GM12878 (cell line): ENCODE data around the gene ANO8. TPM values are rescaled to one million over a fixed set of nuclear protein-coding genes. Genes with fewer than 3 reads are reported as not detected.

Source experiments
- BCL3 ChIP-seq: IDR thresholded peaks from 2 replicates; pipeline ENCODE4 v1.6.1; 2011; ENCODE audit warnings: borderline replicate concordance, low read depth, mild to moderate bottlenecking, moderate library complexity, low read length; ENCODE audit not compliant: insufficient read depth, poor library complexity, severe bottlenecking
- BHLHE40 ChIP-seq, 2 experiments: fragments of 450-650 bp in 1 of 2; IDR thresholded peaks; 2 replicates each; pipeline ENCODE4 v1.6.1; 2011 to 2017; ENCODE audit warnings: low read depth in 2 of 2, borderline replicate concordance in 1 of 2, improper control_type of control experiment in 1 of 2, low read length in 1 of 2, mild to moderate bottlenecking in 1 of 2
- CBFB ChIP-seq: IDR thresholded peaks from 2 replicates; pipeline ENCODE4 v1.6.1; 2016; ENCODE audit warnings: antibody characterized with exemption, low read depth
- CBX5 ChIP-seq: sonication (generic); IDR thresholded peaks from 2 replicates; pipeline ENCODE4 v1.6.1; 2016; ENCODE audit warnings: low read depth, moderate library complexity, mild to moderate bottlenecking, inconsistent platforms
- CHD4 ChIP-seq: fragments of 200-600 bp; sonication (generic); IDR thresholded peaks from 2 replicates; pipeline ENCODE4 v1.6.1; 2016; ENCODE audit warnings: mild to moderate bottlenecking
- CREM ChIP-seq: IDR thresholded peaks from 2 replicates; pipeline ENCODE4 v1.6.1; 2014; ENCODE audit warnings: antibody characterized with exemption, low read depth
- ETV6 ChIP-seq, 2 experiments: fragments of 450-650 bp in 1 of 2; IDR thresholded peaks in 1 of 2; conservative IDR thresholded peaks in 1 of 2; 2 replicates each; pipeline ENCODE4 v1.6.1; 2014; ENCODE audit warnings: antibody characterized with exemption in 1 of 2, borderline replicate concordance in 1 of 2, low read depth in 1 of 2, mild to moderate bottlenecking in 1 of 2, moderate library complexity in 1 of 2
- JUNB ChIP-seq: IDR thresholded peaks from 2 replicates; pipeline ENCODE4 v1.6.1; 2016; ENCODE audit warnings: antibody characterized with exemption, mild to moderate bottlenecking
- LARP7 ChIP-seq: fragments of 450-650 bp; IDR thresholded peaks from 2 replicates; pipeline ENCODE4 v1.6.1; 2017; ENCODE audit warnings: mild to moderate bottlenecking
- MAX ChIP-seq: IDR thresholded peaks from 2 replicates; pipeline ENCODE4 v1.6.1; 2012; ENCODE audit warnings: low read depth, low read length, improper control_type of control experiment
- NFXL1 ChIP-seq: fragments of 450-650 bp; IDR thresholded peaks from 2 replicates; pipeline ENCODE4 v1.6.1; 2017; ENCODE audit warnings: antibody characterized with exemption, mild to moderate bottlenecking, borderline replicate concordance
- PAX5 ChIP-seq: IDR thresholded peaks from 2 replicates; pipeline ENCODE4 v1.6.1; 2011; ENCODE audit warnings: low read depth, low read length, borderline replicate concordance
- PML ChIP-seq: IDR thresholded peaks from 2 replicates; pipeline ENCODE4 v1.6.1; 2012; ENCODE audit warnings: low read length, inconsistent platforms
- POLR2A ChIP-seq: IDR thresholded peaks from 2 replicates; pipeline ENCODE4 v1.6.1; 2011; ENCODE audit warnings: low read depth, mild to moderate bottlenecking, low read length
- POLR2AphosphoS2 ChIP-seq: IDR thresholded peaks from 2 replicates; pipeline ENCODE4 v1.6.1; 2011; ENCODE audit warnings: low read depth, mild to moderate bottlenecking, low read length, improper control_type of control experiment, moderate library complexity
- RAD21 ChIP-seq: IDR thresholded peaks from 2 replicates; pipeline ENCODE4 v1.6.1; 2011; ENCODE audit warnings: mild to moderate bottlenecking, low read depth, low read length, moderate library complexity; ENCODE audit not compliant: insufficient read depth
- RAD51 ChIP-seq: fragments of 450-650 bp; IDR thresholded peaks from 2 replicates; pipeline ENCODE4 v1.6.1; 2016; ENCODE audit warnings: moderate library complexity, mild to moderate bottlenecking, inconsistent platforms
- RCOR1 ChIP-seq: conservative IDR thresholded peaks from 2 replicates; pipeline ENCODE4 v1.6.1; 2012; ENCODE audit warnings: low read depth, low read length, improper control_type of control experiment
- SMAD1 ChIP-seq: fragments of 450-650 bp; IDR thresholded peaks from 2 replicates; pipeline ENCODE4 v1.6.1; 2018; ENCODE audit warnings: mild to moderate bottlenecking, low read depth; ENCODE audit not compliant: partially characterized antibody
- SP1 ChIP-seq: IDR thresholded peaks from one replicate; pipeline ENCODE4 v1.6.1; 2011; ENCODE audit warnings: low read depth, low read length
- SREBF1 ChIP-seq: IDR thresholded peaks from 2 replicates; pipeline ENCODE4 v1.6.1; 2012; ENCODE audit warnings: mild to moderate bottlenecking, low read length
- SREBF2 ChIP-seq: IDR thresholded peaks from 2 replicates; pipeline ENCODE4 v1.6.1; 2012; ENCODE audit warnings: mild to moderate bottlenecking, low read length
- STAT3 ChIP-seq: IDR thresholded peaks from 2 replicates; pipeline ENCODE4 v1.6.1; 2011; ENCODE audit warnings: low read depth, low read length, improper control_type of control experiment
- TARDBP ChIP-seq: IDR thresholded peaks from 2 replicates; pipeline ENCODE4 v1.6.1; 2016; ENCODE audit warnings: borderline replicate concordance
- TBL1XR1 ChIP-seq: IDR thresholded peaks from 2 replicates; pipeline ENCODE4 v1.6.1; 2012; ENCODE audit warnings: low read depth, low read length, improper control_type of control experiment
- TCF3 ChIP-seq: IDR thresholded peaks from 2 replicates; pipeline ENCODE4 v1.6.1; 2012; ENCODE audit warnings: low read depth, mild to moderate bottlenecking, low read length, borderline replicate concordance; ENCODE audit not compliant: insufficient read depth
- WRNIP1 ChIP-seq: IDR thresholded peaks from 2 replicates; pipeline ENCODE4 v1.6.1; 2011; ENCODE audit warnings: low read depth, low read length, improper control_type of control experiment, borderline replicate concordance
- ZNF207 ChIP-seq: fragments of 450-650 bp; IDR thresholded peaks from 2 replicates; pipeline ENCODE4 v1.6.1; 2014; ENCODE audit warnings: antibody characterized with exemption, mild to moderate bottlenecking, borderline replicate concordance
- polyA plus RNA-seq, 11 experiments: library from polyadenylated mRNA; depleted of rRNA in 4 of 11; unstranded in 6 of 11; stranded (reverse) in 5 of 11; fragments of >200 nt; fragmentation: Nextera tagmentation in 4 of 11; fragmentation: Illumina TruSeq in 1 of 11; extraction: Ambion mirVana in 4 of 11; extraction: Trizol in 1 of 11; gene quantifications; 1 replicate in 1 of 11; 2 replicates in 10 of 11; pipeline versions ENCODE4 v1.2.1 to v1.2.3, GENCODE V29; 2011 to 2016; ENCODE audit warnings: inconsistent platforms in 2 of 11, missing spikeins in 2 of 11, low read depth in 1 of 11
- total RNA-seq, 4 experiments: library from RNA; depleted of rRNA in 3 of 4; stranded (reverse); fragments of >200 nt in 3 of 4; fragmentation: Illumina TruSeq in 1 of 4; extraction: Trizol in 1 of 4; gene quantifications; 2 replicates each; pipeline versions ENCODE4 v1.2.1 to v1.2.3, GENCODE V29; 2013 to 2021
- TF ChIP-seq, protein P1 (sequence below): fragments of 150-350 bp; IDR thresholded peaks from 2 replicates; pipeline ENCODE4 v1.6.1; 2016; ENCODE audit warnings: low read depth, low read length

ANO8 gene
- total and polyA plus RNA-seq, 10 of the 15 experiments (the other 5 are each of a cell fraction or from before 2014, with no cell fraction given): 0.04 to 6.7 (median 1.1) TPM

DNA sequence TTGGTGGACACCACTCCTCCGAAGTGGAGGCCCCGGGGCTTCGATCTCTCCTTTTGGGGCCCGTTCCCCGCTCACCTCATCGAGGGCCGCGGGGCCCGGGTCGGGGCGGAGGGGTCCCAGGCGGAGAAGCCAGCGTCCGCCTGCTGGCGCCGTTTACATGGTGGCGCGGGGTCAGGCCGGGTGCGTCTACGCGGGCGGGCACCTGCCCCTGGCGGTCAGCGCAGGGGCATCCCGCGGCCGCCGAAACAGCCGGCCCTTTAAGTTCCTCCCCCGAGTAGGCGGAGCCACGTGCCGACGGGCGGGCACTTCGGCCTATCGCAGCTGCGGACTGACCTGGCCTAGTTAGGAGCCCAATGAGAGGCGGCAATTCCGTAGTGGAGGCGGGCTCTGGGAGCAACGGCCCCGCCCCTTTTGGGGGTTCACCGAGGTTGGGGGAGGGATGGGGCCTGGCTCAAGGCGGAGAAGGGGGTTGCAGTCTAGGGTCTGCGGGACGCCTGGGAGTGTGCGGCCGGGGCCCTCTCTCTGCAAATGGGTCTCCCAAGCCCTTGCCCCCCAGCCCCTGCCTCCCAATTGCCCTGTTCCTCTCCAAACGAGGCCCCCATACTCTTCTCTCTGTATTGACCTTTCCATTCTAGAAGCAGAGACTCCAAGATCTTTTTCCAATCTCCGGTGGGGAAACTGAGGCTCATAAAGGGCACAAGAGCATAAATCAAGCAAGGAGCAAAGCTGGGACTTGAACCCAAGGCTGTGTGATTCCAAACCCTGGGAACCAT lies 31.3 kb downstream of the ANO8 start, which contains the start of gene ABHD8 (continued):
- TF ChIP-seq, protein P1, sequence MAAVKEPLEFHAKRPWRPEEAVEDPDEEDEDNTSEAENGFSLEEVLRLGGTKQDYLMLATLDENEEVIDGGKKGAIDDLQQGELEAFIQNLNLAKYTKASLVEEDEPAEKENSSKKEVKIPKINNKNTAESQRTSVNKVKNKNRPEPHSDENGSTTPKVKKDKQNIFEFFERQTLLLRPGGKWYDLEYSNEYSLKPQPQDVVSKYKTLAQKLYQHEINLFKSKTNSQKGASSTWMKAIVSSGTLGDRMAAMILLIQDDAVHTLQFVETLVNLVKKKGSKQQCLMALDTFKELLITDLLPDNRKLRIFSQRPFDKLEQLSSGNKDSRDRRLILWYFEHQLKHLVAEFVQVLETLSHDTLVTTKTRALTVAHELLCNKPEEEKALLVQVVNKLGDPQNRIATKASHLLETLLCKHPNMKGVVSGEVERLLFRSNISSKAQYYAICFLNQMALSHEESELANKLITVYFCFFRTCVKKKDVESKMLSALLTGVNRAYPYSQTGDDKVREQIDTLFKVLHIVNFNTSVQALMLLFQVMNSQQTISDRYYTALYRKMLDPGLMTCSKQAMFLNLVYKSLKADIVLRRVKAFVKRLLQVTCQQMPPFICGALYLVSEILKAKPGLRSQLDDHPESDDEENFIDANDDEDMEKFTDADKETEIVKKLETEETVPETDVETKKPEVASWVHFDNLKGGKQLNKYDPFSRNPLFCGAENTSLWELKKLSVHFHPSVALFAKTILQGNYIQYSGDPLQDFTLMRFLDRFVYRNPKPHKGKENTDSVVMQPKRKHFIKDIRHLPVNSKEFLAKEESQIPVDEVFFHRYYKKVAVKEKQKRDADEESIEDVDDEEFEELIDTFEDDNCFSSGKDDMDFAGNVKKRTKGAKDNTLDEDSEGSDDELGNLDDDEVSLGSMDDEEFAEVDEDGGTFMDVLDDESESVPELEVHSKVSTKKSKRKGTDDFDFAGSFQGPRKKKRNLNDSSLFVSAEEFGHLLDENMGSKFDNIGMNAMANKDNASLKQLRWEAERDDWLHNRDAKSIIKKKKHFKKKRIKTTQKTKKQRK: 0 out of 2 replicates have a peak, but pooled peaks have one; percentile 23
- TF ChIP-seq BHLHE40 (IDR thresholded peaks at IDR 0.05; ENCODE audit: borderline replicate concordance in 1 of 2, low read depth in 2 of 2, low read length in 1 of 2): peak; percentile 37 to 88; a peak in 3 of 4 replicates
- TF ChIP-seq SREBF2: no peak
- TF ChIP-seq PAX5: no peak
- no peak for TF ChIP-seq ETV6 (conservative IDR thresholded peaks at IDR 0.05 in 1 of 2, IDR thresholded peaks at IDR 0.05 in 1 of 2; ENCODE audit: borderline replicate concordance in 1 of 2, low read depth in 1 of 2)
- no peak for TF ChIP-seq SMAD1
- no peak for TF ChIP-seq BCL3
- no peak for TF ChIP-seq TCF3
- TF ChIP-seq CHD4: no peak
- TF ChIP-seq POLR2A: peak; percentile 66; the same call in 1 of the 2 replicates
- no peak for TF ChIP-seq LARP7
- TF ChIP-seq ZNF207: no peak
- TF ChIP-seq RCOR1: no peak
- TF ChIP-seq RAD51: peak; percentile 33; the same call in 1 of the 2 replicates
- TF ChIP-seq CBX5: no peak
- TF ChIP-seq RAD21: no peak
- no peak for TF ChIP-seq SREBF1
- TF ChIP-seq PML: no peak
- TF ChIP-seq POLR2AphosphoS2: 0 out of 2 replicates have a peak, but pooled peaks have one; percentile 29
- TF ChIP-seq MAX: peak; percentile 33; the same call in 1 of the 2 replicates
- no peak for TF ChIP-seq TARDBP
- no peak for TF ChIP-seq CBFB
- no peak for TF ChIP-seq NFXL1
- peak; percentile 67 for TF ChIP-seq CREM
- TF ChIP-seq SP1: peak; percentile 99
- TF ChIP-seq WRNIP1: no peak
- no peak for TF ChIP-seq STAT3
- TF ChIP-seq TBL1XR1: no peak
- no peak for TF ChIP-seq JUNB
